Panc1 (cell line): ENCODE results near the gene MSANTD1. TPM values are rescaled to one million over a fixed set of nuclear protein-coding genes. Genes with fewer than 3 reads are reported as not detected.

Experiments used
- ATAC-seq: fragments of 200-7000 bp; cut with Tn5 transposase; 2 replicates; pipeline ENCODE4 v1.9.1; 2020; ENCODE audit warnings: mild to moderate bottlenecking, moderate library complexity
- BruUV-seq: library from RNA; stranded (reverse); fragments of 400-500 nt; replicated peaks from 2 replicates; lab custom pipeline; 2021; lab: Mats Ljungman, UMichigan
- CTCF ChIA-PET: fragments of 300-600 bp; sonication (Branson Sonifier 250); formaldehyde crosslinking; loops from one replicate; lab custom pipeline; 2022; ENCODE audit warnings: antibody characterized with exemption; lab: Charles Lee
- POLR2A ChIA-PET: fragments of 300-600 bp; sonication (Branson Sonifier 250); formaldehyde crosslinking; loops from one replicate; lab custom pipeline; 2022; ENCODE audit warnings: antibody characterized with exemption; lab: Charles Lee
- DNase-seq: peaks from one replicate; pipeline ENCODE4 v3.0.0-alpha.2; 2010; ENCODE audit warnings: low read depth, low spot score
- H3K27ac ChIP-seq: 2 replicates; pipeline ENCODE4 v1.5.1; 2011; ENCODE audit warnings: mild to moderate bottlenecking, low read length, inconsistent platforms
- H3K27me3 ChIP-seq: fragments of 200-500 bp; sonication (Bioruptor generic); 2 replicates; pipeline ENCODE4 v1.6.0; 2014; ENCODE audit warnings: low read length, inconsistent platforms; ENCODE audit not compliant: control insufficient read depth, insufficient read depth
- H3K36me3 ChIP-seq: fragments of 200-500 bp; sonication (Bioruptor generic); 2 replicates; pipeline ENCODE4 v1.5.1; 2014; ENCODE audit warnings: inconsistent platforms, mild to moderate bottlenecking, low read length, moderate library complexity; ENCODE audit not compliant: control insufficient read depth, insufficient read depth
- H3K4me1 ChIP-seq: 2 replicates; pipeline ENCODE4 v1.5.1; 2011; ENCODE audit warnings: inconsistent platforms, mild to moderate bottlenecking, low read length, moderate library complexity; ENCODE audit not compliant: control insufficient read depth, insufficient read depth
- H3K4me3 ChIP-seq, 2 experiments: 2 replicates each; pipeline ENCODE4 v1.5.1; 2011 to 2012; ENCODE audit warnings: low read depth in 2 of 2, low read length in 2 of 2, mild to moderate bottlenecking in 2 of 2, inconsistent platforms in 1 of 2, moderate library complexity in 1 of 2
- H3K9me3 ChIP-seq: fragments of 200-500 bp; sonication (Bioruptor generic); 2 replicates; pipeline ENCODE4 v1.5.1; 2014; ENCODE audit warnings: low read depth, mild to moderate bottlenecking, inconsistent platforms, low read length, moderate library complexity; ENCODE audit not compliant: control insufficient read depth, insufficient read depth
- POLR2AphosphoS5 ChIP-seq: IDR thresholded peaks from 2 replicates; pipeline ENCODE4 v1.6.1; 2012; ENCODE audit warnings: mild to moderate bottlenecking, low read depth, low read length, moderate library complexity
- SIN3A ChIP-seq: IDR thresholded peaks from 2 replicates; pipeline ENCODE4 v1.6.1; 2012; ENCODE audit warnings: low read depth, mild to moderate bottlenecking, low read length, moderate library complexity, borderline replicate concordance; ENCODE audit not compliant: insufficient read depth
- TCF7L2 ChIP-seq: IDR thresholded peaks from 2 replicates; pipeline ENCODE4 v1.6.1; 2011; ENCODE audit warnings: mild to moderate bottlenecking, low read depth, low read length, inconsistent platforms
- in situ Hi-C: cut with HindIII; loops from 2 replicates; pipeline ENCODE4 v1.10.0; 2016; ENCODE audit warnings: low sequenced_read_pairs, low pct_unique_long_range_greater_than_20kb
- intact Hi-C: fragments of 100-400 bp; cut with micrococcal nuclease; formaldehyde crosslinking; loops from one replicate; pipeline ENCODE4 v1.10.0; 2022; ENCODE audit not compliant: unreplicated experiment
- total RNA-seq: library from RNA; stranded (reverse); gene quantifications from one replicate; pipeline ENCODE4 v1.2.1, GENCODE V29; 2021; ENCODE audit not compliant: unreplicated experiment
- TF ChIP-seq, protein P1 (sequence below): fragments of 450-650 bp; IDR thresholded peaks from 2 replicates; pipeline ENCODE4 v1.5.1; 2017; ENCODE audit warnings: mild to moderate bottlenecking
- TF ChIP-seq, protein P2 (sequence below), 2 experiments: IDR thresholded peaks; 2 replicates each; pipeline ENCODE4 v1.6.1; 2011 to 2012; ENCODE audit warnings: low read depth in 2 of 2, control low read depth in 1 of 2, low read length in 1 of 2, mild to moderate bottlenecking in 1 of 2, moderate library complexity in 1 of 2; ENCODE audit not compliant: insufficient read depth in 1 of 2

MSANTD1 gene
- total RNA-seq, 1 experiment from 2014 or later = 0.57 TPM

DNA sequence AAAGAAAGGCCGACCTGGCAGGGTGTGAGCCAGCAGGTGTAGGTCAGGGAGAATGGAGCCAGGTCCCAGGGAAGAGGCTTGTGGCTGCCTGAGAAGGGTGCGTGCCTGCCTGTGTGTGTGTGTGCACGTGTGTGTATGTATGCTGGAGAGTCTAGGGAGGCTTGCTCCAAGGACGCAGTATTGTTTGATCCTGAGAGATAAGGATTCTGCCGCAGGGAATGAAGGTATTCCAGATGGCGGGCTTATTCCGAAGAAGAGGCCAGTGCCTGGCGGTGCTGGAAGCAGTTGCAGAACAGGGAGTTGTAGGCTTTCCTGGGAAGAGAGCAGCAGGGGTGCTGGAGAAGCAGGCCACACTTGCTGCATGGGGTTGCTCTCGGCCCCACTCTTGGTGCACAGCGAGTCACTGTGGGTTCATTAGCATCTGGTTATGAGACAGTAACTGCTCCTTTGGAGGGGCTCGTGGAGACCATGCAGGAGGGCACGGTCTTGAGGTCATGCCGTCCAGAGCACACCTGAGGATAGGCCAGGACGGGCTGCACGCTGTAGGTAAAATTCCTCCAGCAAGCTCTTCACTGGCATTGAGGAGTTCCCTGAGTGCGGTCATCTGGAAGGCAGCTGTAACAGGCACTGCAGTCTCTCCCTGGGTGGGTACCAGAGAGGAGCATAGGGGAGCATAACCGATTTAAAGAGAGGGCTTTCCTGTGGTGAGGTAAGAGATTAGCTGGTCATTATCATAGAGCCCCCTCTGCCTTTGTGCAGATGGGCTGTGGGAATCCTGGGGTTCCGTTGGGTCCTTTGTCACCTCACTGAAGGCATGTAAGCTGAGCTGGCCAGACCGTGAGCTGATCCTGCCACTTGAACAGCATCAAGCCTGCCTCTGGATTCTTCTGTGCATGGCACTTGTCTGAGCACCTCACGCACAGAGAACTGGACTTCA, 29.9 kb upstream of the MSANTD1 start:
- Histone ChIP-seq H3K36me3 (no peaks in the 10 kb centered on the region), H3K27me3 (no peaks in the 10 kb centered on the region), H3K9me3 (no peaks in the 10 kb centered on the region), H3K27ac (no peak overlapping the region), H3K4me1 (no peaks in the 10 kb centered on the region), H3K4me3 (no peak overlapping the region)
- DNase-seq = no peak
- in situ Hi-C loops = no loop called here
- TF ChIP-seq TCF7L2 (no peak), POLR2AphosphoS5 (no peak), SIN3A (no peak)
- TF ChIP-seq, protein P1, sequence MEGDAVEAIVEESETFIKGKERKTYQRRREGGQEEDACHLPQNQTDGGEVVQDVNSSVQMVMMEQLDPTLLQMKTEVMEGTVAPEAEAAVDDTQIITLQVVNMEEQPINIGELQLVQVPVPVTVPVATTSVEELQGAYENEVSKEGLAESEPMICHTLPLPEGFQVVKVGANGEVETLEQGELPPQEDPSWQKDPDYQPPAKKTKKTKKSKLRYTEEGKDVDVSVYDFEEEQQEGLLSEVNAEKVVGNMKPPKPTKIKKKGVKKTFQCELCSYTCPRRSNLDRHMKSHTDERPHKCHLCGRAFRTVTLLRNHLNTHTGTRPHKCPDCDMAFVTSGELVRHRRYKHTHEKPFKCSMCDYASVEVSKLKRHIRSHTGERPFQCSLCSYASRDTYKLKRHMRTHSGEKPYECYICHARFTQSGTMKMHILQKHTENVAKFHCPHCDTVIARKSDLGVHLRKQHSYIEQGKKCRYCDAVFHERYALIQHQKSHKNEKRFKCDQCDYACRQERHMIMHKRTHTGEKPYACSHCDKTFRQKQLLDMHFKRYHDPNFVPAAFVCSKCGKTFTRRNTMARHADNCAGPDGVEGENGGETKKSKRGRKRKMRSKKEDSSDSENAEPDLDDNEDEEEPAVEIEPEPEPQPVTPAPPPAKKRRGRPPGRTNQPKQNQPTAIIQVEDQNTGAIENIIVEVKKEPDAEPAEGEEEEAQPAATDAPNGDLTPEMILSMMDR = no peak
- TF ChIP-seq, protein P2, sequence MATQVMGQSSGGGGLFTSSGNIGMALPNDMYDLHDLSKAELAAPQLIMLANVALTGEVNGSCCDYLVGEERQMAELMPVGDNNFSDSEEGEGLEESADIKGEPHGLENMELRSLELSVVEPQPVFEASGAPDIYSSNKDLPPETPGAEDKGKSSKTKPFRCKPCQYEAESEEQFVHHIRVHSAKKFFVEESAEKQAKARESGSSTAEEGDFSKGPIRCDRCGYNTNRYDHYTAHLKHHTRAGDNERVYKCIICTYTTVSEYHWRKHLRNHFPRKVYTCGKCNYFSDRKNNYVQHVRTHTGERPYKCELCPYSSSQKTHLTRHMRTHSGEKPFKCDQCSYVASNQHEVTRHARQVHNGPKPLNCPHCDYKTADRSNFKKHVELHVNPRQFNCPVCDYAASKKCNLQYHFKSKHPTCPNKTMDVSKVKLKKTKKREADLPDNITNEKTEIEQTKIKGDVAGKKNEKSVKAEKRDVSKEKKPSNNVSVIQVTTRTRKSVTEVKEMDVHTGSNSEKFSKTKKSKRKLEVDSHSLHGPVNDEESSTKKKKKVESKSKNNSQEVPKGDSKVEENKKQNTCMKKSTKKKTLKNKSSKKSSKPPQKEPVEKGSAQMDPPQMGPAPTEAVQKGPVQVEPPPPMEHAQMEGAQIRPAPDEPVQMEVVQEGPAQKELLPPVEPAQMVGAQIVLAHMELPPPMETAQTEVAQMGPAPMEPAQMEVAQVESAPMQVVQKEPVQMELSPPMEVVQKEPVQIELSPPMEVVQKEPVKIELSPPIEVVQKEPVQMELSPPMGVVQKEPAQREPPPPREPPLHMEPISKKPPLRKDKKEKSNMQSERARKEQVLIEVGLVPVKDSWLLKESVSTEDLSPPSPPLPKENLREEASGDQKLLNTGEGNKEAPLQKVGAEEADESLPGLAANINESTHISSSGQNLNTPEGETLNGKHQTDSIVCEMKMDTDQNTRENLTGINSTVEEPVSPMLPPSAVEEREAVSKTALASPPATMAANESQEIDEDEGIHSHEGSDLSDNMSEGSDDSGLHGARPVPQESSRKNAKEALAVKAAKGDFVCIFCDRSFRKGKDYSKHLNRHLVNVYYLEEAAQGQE (IDR thresholded peaks at IDR 0.05; ENCODE audit: insufficient read depth in 1 of 2, low read depth in 2 of 2, low read length in 1 of 2) = no peak
- POLR2A ChIA-PET = no interaction called here
- intact Hi-C loops = no loop called here
- CTCF ChIA-PET = no interaction called here
- BruUV-seq = no TSS peak
- ATAC-seq = no peak

DNA sequence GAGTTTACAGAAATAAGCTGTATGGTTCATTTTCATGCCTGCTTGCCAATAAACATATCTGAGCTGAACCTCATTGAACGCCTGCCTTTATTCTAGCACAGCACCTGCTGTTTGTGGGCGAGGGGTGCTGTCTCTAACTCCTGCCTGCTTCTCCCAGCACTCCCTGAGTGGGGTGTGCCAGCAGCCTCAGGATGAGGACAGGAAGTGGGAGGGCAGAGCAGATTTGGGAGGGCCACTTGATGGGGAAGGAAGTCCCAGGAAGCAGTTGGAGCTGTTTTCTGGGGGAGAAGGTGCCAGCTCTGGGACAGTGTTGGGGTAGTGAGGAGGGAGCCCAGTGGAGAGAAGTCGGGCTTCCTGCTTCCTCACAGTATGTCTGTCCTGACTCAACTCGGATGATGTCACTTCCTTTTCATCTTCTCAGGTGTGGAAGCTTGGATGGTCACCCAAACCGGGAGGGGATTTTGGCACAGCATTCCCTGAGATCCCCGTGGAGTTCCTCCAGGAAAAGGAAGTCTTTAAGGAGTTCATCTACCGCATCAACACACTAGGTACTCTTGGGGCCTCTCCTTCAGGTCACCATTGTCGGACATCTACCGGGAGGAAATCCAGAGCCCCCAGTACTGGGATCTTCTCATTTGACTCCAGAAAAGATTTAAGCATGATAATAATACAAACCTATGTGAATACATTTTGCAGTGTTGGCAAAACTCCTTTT, 29.0 kb upstream of the MSANTD1 start:
- Histone ChIP-seq H3K27ac (no peak overlapping the region), H3K4me1 (no peaks in the 10 kb centered on the region), H3K9me3 (no peaks in the 10 kb centered on the region), H3K36me3 (no peaks in the 10 kb centered on the region), H3K27me3 (no peaks in the 10 kb centered on the region), H3K4me3 (no peak overlapping the region)
- ChIA-PET POLR2A (no interaction called here), CTCF (no interaction called here)
- intact Hi-C loops = no loop called here
- TF ChIP-seq SIN3A (no peak), TCF7L2 (no peak), POLR2AphosphoS5 (no peak)
- TF ChIP-seq, protein P1 = no peak
- TF ChIP-seq, protein P2 (IDR thresholded peaks at IDR 0.05; ENCODE audit: insufficient read depth in 1 of 2, low read depth in 2 of 2, low read length in 1 of 2) = no peak
- BruUV-seq = no TSS peak
- in situ Hi-C loops = no loop called here
- no peak for ATAC-seq
- no peak for DNase-seq
